ENCODE data around the gene LMX1A.

Gene LMX1A

DNA sequence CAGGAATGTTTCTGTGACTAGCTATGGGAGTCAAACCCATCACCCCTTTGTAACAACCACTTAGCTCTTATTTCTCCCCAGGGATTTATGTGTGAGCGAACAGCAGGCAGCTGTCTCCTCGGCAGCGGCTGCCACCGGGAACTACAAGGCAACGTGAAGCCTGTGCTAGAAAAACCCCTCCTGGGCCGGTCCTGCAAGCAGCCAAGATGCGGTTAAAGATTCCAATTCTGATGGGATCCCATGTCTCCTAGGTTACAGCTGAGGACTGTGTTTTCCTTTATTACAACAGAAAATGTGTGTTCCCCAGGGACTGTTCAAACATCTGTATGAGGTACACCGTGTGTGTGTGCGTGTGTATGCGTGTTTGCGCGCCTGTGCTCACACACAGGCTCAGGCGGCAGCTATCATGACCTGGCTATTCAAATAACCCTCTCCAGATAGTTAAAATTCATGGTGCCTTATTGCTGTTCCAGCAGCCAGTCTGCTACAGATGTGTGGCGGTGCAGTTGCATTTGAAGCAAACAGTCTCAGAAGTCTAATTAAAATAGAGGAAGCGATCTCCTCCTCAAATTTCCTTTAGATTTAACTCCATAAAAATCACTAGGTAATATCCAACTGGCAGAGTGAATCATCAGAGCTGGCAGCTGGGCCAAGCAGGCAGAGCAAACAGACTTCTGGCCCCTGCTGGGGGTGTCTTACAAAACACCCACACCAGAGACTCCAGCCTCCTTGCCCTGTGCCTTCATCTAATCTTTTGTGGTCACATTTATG is 68.0 kb downstream of the LMX1A start (continued):
- no peak for TF ChIP-seq ZBTB10 (tag by site-specific recombination; IDR thresholded peaks at IDR 0.05)
- TF ChIP-seq ZFP3 (tag by site-specific recombination; IDR thresholded peaks at IDR 0.05; ENCODE audit: low read depth): no peak
- TF ChIP-seq REPIN1 (tag by site-specific recombination; IDR thresholded peaks at IDR 0.05; ENCODE audit: low read depth): no peak
- no peak for TF ChIP-seq ZNF157 (tag by site-specific recombination; IDR thresholded peaks at IDR 0.05)
- 0 out of 2 replicates have a peak, but pooled peaks have one; percentile 13 for TF ChIP-seq ZBTB20 (tag by site-specific recombination; IDR thresholded peaks at IDR 0.05)
- no peak for TF ChIP-seq ZBTB1 (tag by site-specific recombination; IDR thresholded peaks at IDR 0.05)
- no peak for TF ChIP-seq ZNF16 (tag by site-specific recombination; IDR thresholded peaks at IDR 0.05; ENCODE audit: low read depth)
- TF ChIP-seq ZNF621 (tag by site-specific recombination; IDR thresholded peaks at IDR 0.05): no peak

DNA sequence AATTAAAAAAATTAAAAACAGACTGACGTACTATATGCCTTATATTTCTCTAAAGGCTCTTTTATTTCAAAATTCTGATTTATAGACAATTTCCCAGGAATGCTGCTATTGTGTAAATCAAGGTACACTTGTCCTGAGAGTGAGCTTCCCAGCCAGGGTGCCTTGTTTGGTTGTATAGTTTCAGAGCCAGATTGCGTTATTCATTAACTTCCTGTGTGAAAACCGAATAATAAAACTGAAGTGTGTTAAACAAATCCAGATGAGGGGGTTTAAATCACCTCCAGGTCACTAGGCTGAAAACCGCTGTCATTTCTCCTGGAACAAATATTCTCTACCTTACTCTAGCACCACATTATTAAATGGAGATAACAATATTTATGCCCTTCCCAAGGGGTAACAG is 68.7 kb downstream of the LMX1A start:
- Histone ChIP-seq H3K4me3 (ENCODE audit: low read depth, low read length) (no peak overlapping the region), H3K36me3 (ENCODE audit: control insufficient read depth in 2 of 2, insufficient read depth in 1 of 2, low read length in 2 of 2) (no peaks in the 10 kb centered on the region), H3K27ac (ENCODE audit: extremely low read depth, low read depth, low read length) (peak overlapping the region; percentile 53; the same call in 1 of the 2 replicates), H3K4me1 (ENCODE audit: control insufficient read depth, insufficient read depth, low read length) (peaks cover 12% of the 10 kb centered on the region), H3K9me3 (ENCODE audit: control insufficient read depth, insufficient read depth, low read depth, low read length) (no peaks in the 10 kb centered on the region)
- POLR2A ChIA-PET: no interaction called here
- CTCF ChIA-PET: interaction anchor here (0.6 to 1.3 kb wide), 4 partner anchors 10 to 296 kb away, joined by 3 to 4 read pairs (median 4); no protein-coding TSS in a partner anchor
- TF ChIP-seq ZFP37 (tag by site-specific recombination; IDR thresholded peaks at IDR 0.05) (no peak), WT1 (tag by site-specific recombination; IDR thresholded peaks at IDR 0.05) (no peak), EGR2 (tag by site-specific recombination; IDR thresholded peaks at IDR 0.05; ENCODE audit: low read depth) (no peak), ZNF48 (tag by site-specific recombination; IDR thresholded peaks at IDR 0.05) (no peak), ZNF133 (tag by site-specific recombination; IDR thresholded peaks at IDR 0.05) (no peak), RBAK (tag by site-specific recombination; IDR thresholded peaks at IDR 0.05) (no peak), ZNF362 (tag by site-specific recombination; IDR thresholded peaks at IDR 0.05) (no peak), ZFHX2 (tag by site-specific recombination; conservative IDR thresholded peaks at IDR 0.05) (no peak)
- TF ChIP-seq, protein P1, sequence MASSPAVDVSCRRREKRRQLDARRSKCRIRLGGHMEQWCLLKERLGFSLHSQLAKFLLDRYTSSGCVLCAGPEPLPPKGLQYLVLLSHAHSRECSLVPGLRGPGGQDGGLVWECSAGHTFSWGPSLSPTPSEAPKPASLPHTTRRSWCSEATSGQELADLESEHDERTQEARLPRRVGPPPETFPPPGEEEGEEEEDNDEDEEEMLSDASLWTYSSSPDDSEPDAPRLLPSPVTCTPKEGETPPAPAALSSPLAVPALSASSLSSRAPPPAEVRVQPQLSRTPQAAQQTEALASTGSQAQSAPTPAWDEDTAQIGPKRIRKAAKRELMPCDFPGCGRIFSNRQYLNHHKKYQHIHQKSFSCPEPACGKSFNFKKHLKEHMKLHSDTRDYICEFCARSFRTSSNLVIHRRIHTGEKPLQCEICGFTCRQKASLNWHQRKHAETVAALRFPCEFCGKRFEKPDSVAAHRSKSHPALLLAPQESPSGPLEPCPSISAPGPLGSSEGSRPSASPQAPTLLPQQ (tag by site-specific recombination; IDR thresholded peaks at IDR 0.05): no peak
- TF ChIP-seq, protein P2, sequence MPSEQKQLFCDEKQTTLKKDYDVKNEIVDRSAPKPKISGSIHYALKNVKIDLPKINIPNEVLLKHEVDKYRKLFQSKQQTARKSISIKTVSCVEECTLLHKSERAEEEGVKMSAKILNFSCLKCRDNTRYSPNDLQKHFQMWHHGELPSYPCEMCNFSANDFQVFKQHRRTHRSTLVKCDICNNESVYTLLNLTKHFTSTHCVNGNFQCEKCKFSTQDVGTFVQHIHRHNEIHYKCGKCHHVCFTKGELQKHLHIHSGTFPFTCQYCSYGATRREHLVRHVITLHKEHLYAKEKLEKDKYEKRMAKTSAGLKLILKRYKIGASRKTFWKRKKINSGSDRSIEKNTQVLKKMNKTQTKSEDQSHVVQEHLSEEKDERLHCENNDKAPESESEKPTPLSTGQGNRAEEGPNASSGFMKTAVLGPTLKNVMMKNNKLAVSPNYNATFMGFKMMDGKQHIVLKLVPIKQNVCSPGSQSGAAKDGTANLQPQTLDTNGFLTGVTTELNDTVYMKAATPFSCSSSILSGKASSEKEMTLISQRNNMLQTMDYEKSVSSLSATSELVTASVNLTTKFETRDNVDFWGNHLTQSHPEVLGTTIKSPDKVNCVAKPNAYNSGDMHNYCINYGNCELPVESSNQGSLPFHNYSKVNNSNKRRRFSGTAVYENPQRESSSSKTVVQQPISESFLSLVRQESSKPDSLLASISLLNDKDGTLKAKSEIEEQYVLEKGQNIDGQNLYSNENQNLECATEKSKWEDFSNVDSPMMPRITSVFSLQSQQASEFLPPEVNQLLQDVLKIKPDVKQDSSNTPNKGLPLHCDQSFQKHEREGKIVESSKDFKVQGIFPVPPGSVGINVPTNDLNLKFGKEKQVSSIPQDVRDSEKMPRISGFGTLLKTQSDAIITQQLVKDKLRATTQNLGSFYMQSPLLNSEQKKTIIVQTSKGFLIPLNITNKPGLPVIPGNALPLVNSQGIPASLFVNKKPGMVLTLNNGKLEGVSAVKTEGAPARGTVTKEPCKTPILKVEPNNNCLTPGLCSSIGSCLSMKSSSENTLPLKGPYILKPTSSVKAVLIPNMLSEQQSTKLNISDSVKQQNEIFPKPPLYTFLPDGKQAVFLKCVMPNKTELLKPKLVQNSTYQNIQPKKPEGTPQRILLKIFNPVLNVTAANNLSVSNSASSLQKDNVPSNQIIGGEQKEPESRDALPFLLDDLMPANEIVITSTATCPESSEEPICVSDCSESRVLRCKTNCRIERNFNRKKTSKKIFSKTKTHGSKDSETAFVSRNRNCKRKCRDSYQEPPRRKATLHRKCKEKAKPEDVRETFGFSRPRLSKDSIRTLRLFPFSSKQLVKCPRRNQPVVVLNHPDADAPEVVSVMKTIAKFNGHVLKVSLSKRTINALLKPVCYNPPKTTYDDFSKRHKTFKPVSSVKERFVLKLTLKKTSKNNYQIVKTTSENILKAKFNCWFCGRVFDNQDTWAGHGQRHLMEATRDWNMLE (tag by site-specific recombination; conservative IDR thresholded peaks at IDR 0.05; ENCODE audit: low read depth): no peak

Measured in HEK293 (cell line).